GM12878 (cell line): ENCODE measurements around the gene SUPT4H1. TPM values are rescaled to one million over a fixed set of nuclear protein-coding genes. Genes with fewer than 3 reads are reported as not detected.

ENCODE experiments used
- CUX1 ChIP-seq: IDR thresholded peaks from 2 replicates; pipeline ENCODE4 v1.6.1; 2012; ENCODE audit warnings: improper control_type of control experiment, low read depth, low read length; ENCODE audit not compliant: insufficient replicate concordance
- FOS ChIP-seq: IDR thresholded peaks from 3 replicates; pipeline ENCODE4 v1.6.1; 2011; ENCODE audit warnings: borderline replicate concordance; ENCODE audit not compliant: insufficient read length; ENCODE audit errors: extremely low read depth
- PAX8 ChIP-seq: fragments of 450-650 bp; IDR thresholded peaks from 2 replicates; pipeline ENCODE4 v1.6.1; 2017; ENCODE audit warnings: mild to moderate bottlenecking, moderate library complexity
- ZBTB33 ChIP-seq: fragments of 450-650 bp; IDR thresholded peaks from 2 replicates; pipeline ENCODE4 v1.6.1; 2017; ENCODE audit warnings: mild to moderate bottlenecking
- polyA plus RNA-seq, 11 experiments: library from polyadenylated mRNA; depleted of rRNA in 4 of 11; unstranded in 6 of 11; stranded (reverse) in 5 of 11; fragments of >200 nt; fragmentation: Nextera tagmentation in 4 of 11; fragmentation: Illumina TruSeq in 1 of 11; extraction: Ambion mirVana in 4 of 11; extraction: Trizol in 1 of 11; gene quantifications; 1 replicate in 1 of 11; 2 replicates in 10 of 11; pipeline versions ENCODE4 v1.2.1 to v1.2.3, GENCODE V29; 2011 to 2016; ENCODE audit warnings: inconsistent platforms in 2 of 11, missing spikeins in 2 of 11, low read depth in 1 of 11
- total RNA-seq, 4 experiments: library from RNA; depleted of rRNA in 3 of 4; stranded (reverse); fragments of >200 nt in 3 of 4; fragmentation: Illumina TruSeq in 1 of 4; extraction: Trizol in 1 of 4; gene quantifications; 2 replicates each; pipeline versions ENCODE4 v1.2.1 to v1.2.3, GENCODE V29; 2013 to 2021

Gene SUPT4H1
- total and polyA plus RNA-seq, 10 of the 15 experiments (the other 5 are each of a cell fraction or from before 2014, with no cell fraction given) = 83.8 to 293 (median 128) TPM

DNA sequence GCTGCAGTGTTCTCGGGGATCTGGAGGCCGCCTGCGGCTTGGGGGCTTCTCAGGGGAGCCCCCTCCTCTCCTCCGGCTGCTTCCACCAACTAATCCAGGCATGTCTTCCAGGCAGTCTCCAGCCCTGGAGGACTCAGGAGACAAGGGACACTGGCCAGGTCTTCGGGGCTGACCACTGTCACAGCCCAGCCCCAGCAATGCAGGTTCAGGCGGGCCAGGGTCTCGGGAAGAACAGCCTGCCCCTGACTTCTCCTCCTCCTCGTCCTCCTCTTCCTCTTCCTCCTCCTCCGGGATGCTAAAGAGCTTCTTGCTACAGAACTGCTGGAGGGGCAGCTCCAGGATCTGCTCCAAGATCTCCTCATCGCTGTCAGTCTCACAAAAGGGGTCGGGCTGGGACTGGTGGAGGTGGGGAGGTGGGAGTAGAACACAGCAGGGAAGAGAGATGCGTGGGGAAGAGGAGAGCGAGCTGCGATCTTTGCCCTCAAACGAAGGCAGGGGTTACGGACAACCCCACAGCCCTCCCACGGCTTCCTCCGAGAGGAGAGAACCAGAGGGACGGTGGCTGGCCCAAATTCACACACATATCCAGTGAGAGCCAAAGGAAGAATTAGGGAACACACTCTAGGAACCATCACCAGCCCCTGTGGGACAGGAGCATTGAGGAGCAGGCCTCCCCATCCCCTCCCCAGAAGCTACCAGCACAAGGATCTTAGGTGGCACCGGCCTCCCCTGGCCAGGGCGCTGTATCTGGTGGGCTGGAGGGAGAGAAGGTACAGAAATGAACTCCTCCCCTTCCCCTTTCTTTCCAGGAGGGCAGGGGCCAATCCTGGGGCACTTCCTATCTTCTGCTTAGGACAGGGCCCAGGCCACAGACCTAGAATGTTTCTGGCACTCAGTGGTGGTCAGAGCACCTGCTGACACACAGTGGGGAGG is 42.8 kb downstream of the SUPT4H1 start (continued):
- no peak for TF ChIP-seq CUX1
- TF ChIP-seq ZBTB33 = no peak
- TF ChIP-seq PAX8 = no peak
- no peak for TF ChIP-seq FOS
